Measurements from ENCODE around the gene FNDC10.
"Not testable (repeated sequence)": the region's sequence is repeated elsewhere in the genome, so short reads cannot be mapped to it uniquely, and the experiment has no call there.

Gene FNDC10

DNA sequence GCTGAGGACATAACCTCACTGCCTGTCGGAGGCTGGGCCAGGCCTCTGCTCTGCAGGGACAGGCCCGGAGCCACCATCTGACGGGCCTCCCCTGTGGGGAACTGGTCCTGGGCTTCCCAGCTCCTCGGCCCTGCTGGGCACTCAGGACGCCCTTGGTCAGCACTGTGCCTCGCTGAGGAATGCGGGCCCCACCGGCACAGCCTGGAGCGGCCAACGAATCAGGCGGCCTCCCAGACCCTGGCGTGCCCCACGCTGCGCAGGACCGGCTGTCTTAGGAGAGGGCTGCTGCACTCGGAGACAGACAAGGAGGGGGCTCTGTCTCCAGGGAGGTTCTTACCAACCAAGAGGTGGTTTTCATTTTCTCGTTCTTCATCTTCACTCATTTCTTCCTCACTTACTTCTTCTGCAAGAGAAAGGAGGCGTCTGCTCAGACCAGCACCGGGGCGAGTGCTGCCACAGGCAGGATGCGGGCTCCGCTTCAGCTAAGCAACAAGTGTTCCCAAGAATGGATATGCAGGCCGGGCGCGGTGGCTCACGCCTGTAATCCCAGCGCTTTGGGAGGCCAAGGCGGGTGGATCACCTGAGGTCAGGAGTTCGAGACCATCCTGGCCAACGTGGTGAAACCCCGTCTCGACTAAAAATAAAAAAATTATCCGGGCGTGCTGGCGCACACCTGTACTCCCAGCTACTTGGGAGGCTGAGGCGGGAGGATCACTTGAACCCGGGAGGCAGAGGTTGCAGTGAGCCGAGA is 41.0 kb upstream of the FNDC10 start:
- not testable (repeated sequence) for H3K4me2 ChIP-seq (ENCODE audit: low read length); H3K79me2 ChIP-seq (ENCODE audit: control insufficient read depth, insufficient read depth, low read length, poor library complexity); H2AK5ac ChIP-seq (ENCODE audit: low read length); DNase-seq; H2AFZ ChIP-seq (ENCODE audit: insufficient read depth, low read length, poor library complexity); H3K4ac ChIP-seq (ENCODE audit: low read depth, low read length); H3K4me3 ChIP-seq (ENCODE audit: low read depth, low read length); H4K8ac ChIP-seq (ENCODE audit: low read depth, low read length); H3K27ac ChIP-seq (ENCODE audit: low read depth, low read length); H3K4me1 ChIP-seq (ENCODE audit: control insufficient read depth in 1 of 2, insufficient read depth in 2 of 2, low read length in 2 of 2); H4K12ac ChIP-seq (ENCODE audit: low read depth, low read length); H3K27me3 ChIP-seq (ENCODE audit: insufficient read depth, low read length); H4K91ac ChIP-seq (ENCODE audit: low read depth, low read length); H2BK120ac ChIP-seq (ENCODE audit: insufficient read depth, low read length, poor library complexity); H3K9ac ChIP-seq (ENCODE audit: low read length); H3K18ac ChIP-seq (ENCODE audit: low read length); H3K23ac ChIP-seq (ENCODE audit: low read length); H3K79me1 ChIP-seq (ENCODE audit: low read length); H2BK5ac ChIP-seq (ENCODE audit: low read depth, low read length, poor library complexity); H2BK12ac ChIP-seq (ENCODE audit: low read length); H3K9me3 ChIP-seq (ENCODE audit: insufficient read depth, low read depth, low read length); H3K14ac ChIP-seq (ENCODE audit: low read length)
- WGBS (ENCODE audit: extremely low coverage, insufficient coverage, insufficient read length): no CpG with 5 or more reads among the region's 38 CpGs
- peaks cover 30 to 38% of the 10 kb centered on the region in 2 experiments for H3K36me3 ChIP-seq (ENCODE audit: control insufficient read depth in 1 of 2, insufficient read depth in 2 of 2, low read length in 2 of 2)

DNA sequence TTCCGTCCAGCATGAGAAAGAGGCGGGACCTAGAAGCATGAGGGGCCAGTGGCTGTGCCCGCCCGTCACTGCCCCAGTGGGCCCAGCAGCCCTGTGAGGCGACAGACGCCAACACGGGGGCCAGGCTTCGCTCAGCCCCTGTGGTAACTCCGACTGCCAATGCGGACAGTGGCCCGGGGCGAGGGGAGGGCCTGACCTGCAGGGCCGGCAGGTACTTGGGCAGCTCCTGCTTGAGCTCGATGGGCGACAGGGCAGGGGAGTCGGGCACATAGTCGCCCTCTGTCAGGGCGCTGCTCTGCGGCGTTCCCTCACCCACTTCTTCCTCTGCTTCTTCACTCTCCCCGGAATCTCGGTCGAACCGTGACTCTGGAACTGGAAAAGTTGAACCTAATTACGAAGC is 40.1 kb upstream of the FNDC10 start:
- H3K4me2 ChIP-seq (ENCODE audit: low read length); H2BK12ac ChIP-seq (ENCODE audit: low read length); H2BK5ac ChIP-seq (ENCODE audit: low read depth, low read length, poor library complexity); H3K27ac ChIP-seq (ENCODE audit: low read depth, low read length); H3K23ac ChIP-seq (ENCODE audit: low read length); H4K12ac ChIP-seq (ENCODE audit: low read depth, low read length); H2BK120ac ChIP-seq (ENCODE audit: insufficient read depth, low read length, poor library complexity); H3K79me1 ChIP-seq (ENCODE audit: low read length); H3K14ac ChIP-seq (ENCODE audit: low read length); H3K79me2 ChIP-seq (ENCODE audit: control insufficient read depth, insufficient read depth, low read length, poor library complexity); H4K91ac ChIP-seq (ENCODE audit: low read depth, low read length); DNase-seq; H2AFZ ChIP-seq (ENCODE audit: insufficient read depth, low read length, poor library complexity); H3K4me3 ChIP-seq (ENCODE audit: low read depth, low read length); H3K9ac ChIP-seq (ENCODE audit: low read length); H4K8ac ChIP-seq (ENCODE audit: low read depth, low read length); H3K27me3 ChIP-seq (ENCODE audit: insufficient read depth, low read length); H3K4ac ChIP-seq (ENCODE audit: low read depth, low read length); H2AK5ac ChIP-seq (ENCODE audit: low read length); H3K4me1 ChIP-seq (ENCODE audit: control insufficient read depth in 1 of 2, insufficient read depth in 2 of 2, low read length in 2 of 2); H3K9me3 ChIP-seq (ENCODE audit: insufficient read depth, low read depth, low read length); H3K18ac ChIP-seq (ENCODE audit: low read length): not testable (repeated sequence)
- no CpG with 5 or more reads among the region's 25 CpGs for WGBS (ENCODE audit: extremely low coverage, insufficient coverage, insufficient read length)
- peaks cover 28 to 38% of the 10 kb centered on the region in 2 experiments for H3K36me3 ChIP-seq (ENCODE audit: control insufficient read depth in 1 of 2, insufficient read depth in 2 of 2, low read length in 2 of 2)

GRCh38 chr1:1639368-1639767 is 39.4 kb upstream of the FNDC10 start:
- not testable (repeated sequence) for H2BK5ac ChIP-seq (ENCODE audit: low read depth, low read length, poor library complexity); H3K9me3 ChIP-seq (ENCODE audit: insufficient read depth, low read depth, low read length); H3K4me3 ChIP-seq (ENCODE audit: low read depth, low read length); H3K23ac ChIP-seq (ENCODE audit: low read length); H3K27me3 ChIP-seq (ENCODE audit: insufficient read depth, low read length); H3K14ac ChIP-seq (ENCODE audit: low read length); H3K9ac ChIP-seq (ENCODE audit: low read length); H3K4ac ChIP-seq (ENCODE audit: low read depth, low read length); H4K8ac ChIP-seq (ENCODE audit: low read depth, low read length); H3K79me1 ChIP-seq (ENCODE audit: low read length); H3K27ac ChIP-seq (ENCODE audit: low read depth, low read length); H2AK5ac ChIP-seq (ENCODE audit: low read length); H2BK120ac ChIP-seq (ENCODE audit: insufficient read depth, low read length, poor library complexity); H4K12ac ChIP-seq (ENCODE audit: low read depth, low read length); H3K18ac ChIP-seq (ENCODE audit: low read length); H4K91ac ChIP-seq (ENCODE audit: low read depth, low read length); H2AFZ ChIP-seq (ENCODE audit: insufficient read depth, low read length, poor library complexity); H3K4me2 ChIP-seq (ENCODE audit: low read length); DNase-seq; H2BK12ac ChIP-seq (ENCODE audit: low read length); H3K79me2 ChIP-seq (ENCODE audit: control insufficient read depth, insufficient read depth, low read length, poor library complexity); H3K4me1 ChIP-seq (ENCODE audit: control insufficient read depth in 1 of 2, insufficient read depth in 2 of 2, low read length in 2 of 2)
- WGBS (ENCODE audit: extremely low coverage, insufficient coverage, insufficient read length): no CpG with 5 or more reads among the region's 16 CpGs
- H3K36me3 ChIP-seq (ENCODE audit: control insufficient read depth in 1 of 2, insufficient read depth in 2 of 2, low read length in 2 of 2): peaks cover 28 to 38% of the 10 kb centered on the region in 2 experiments

GRCh38 chr1:1638528-1638927 is 38.6 kb upstream of the FNDC10 start:
- not testable (repeated sequence) for H2AFZ ChIP-seq (ENCODE audit: insufficient read depth, low read length, poor library complexity); H3K4me1 ChIP-seq (ENCODE audit: control insufficient read depth in 1 of 2, insufficient read depth in 2 of 2, low read length in 2 of 2)
- no CpG with 5 or more reads among the region's 13 CpGs for WGBS (ENCODE audit: extremely low coverage, insufficient coverage, insufficient read length)

More at GRCh38 chr1:1638528-1638927, 38.6 kb upstream of the FNDC10 start:
- H3K18ac ChIP-seq (ENCODE audit: low read length); H4K8ac ChIP-seq (ENCODE audit: low read depth, low read length); H3K79me1 ChIP-seq (ENCODE audit: low read length); H3K23ac ChIP-seq (ENCODE audit: low read length); H3K9me3 ChIP-seq (ENCODE audit: insufficient read depth, low read depth, low read length); H3K27ac ChIP-seq (ENCODE audit: low read depth, low read length); H2BK12ac ChIP-seq (ENCODE audit: low read length); DNase-seq; H4K91ac ChIP-seq (ENCODE audit: low read depth, low read length); H3K4ac ChIP-seq (ENCODE audit: low read depth, low read length); H2BK120ac ChIP-seq (ENCODE audit: insufficient read depth, low read length, poor library complexity); H3K14ac ChIP-seq (ENCODE audit: low read length); H2AK5ac ChIP-seq (ENCODE audit: low read length); H3K79me2 ChIP-seq (ENCODE audit: control insufficient read depth, insufficient read depth, low read length, poor library complexity); H3K9ac ChIP-seq (ENCODE audit: low read length); H2BK5ac ChIP-seq (ENCODE audit: low read depth, low read length, poor library complexity); H3K4me3 ChIP-seq (ENCODE audit: low read depth, low read length); H3K4me2 ChIP-seq (ENCODE audit: low read length); H4K12ac ChIP-seq (ENCODE audit: low read depth, low read length); H3K27me3 ChIP-seq (ENCODE audit: insufficient read depth, low read length): not testable (repeated sequence)
- peaks cover 28 to 38% of the 10 kb centered on the region in 2 experiments for H3K36me3 ChIP-seq (ENCODE audit: control insufficient read depth in 1 of 2, insufficient read depth in 2 of 2, low read length in 2 of 2)
